OCI-LY1 (cell line): ENCODE results near the gene POTEF.
"Not testable (repeated sequence)": the region's sequence is repeated elsewhere in the genome, so short reads cannot be mapped to it uniquely, and the experiment has no call there.

Source experiments
- H2AFZ ChIP-seq: fragments of 200-600 bp; sonication (generic), shearing (Covaris generic); 2 replicates; pipeline ENCODE4 v1.6.0; 2014; ENCODE audit warnings: antibody characterized with exemption, mild to moderate bottlenecking, low read length
- H3F3A ChIP-seq: fragments of 200-600 bp; sonication (generic), shearing (Covaris generic); 2 replicates; pipeline ENCODE4 v1.6.0; 2014; ENCODE audit warnings: mild to moderate bottlenecking, antibody characterized with exemption, low read length, moderate library complexity; ENCODE audit not compliant: insufficient read depth
- H3K27ac ChIP-seq: fragments of 200-600 bp; sonication (generic); 2 replicates; pipeline ENCODE4 v1.5.1; 2014; ENCODE audit warnings: low read length, mixed run types, mild to moderate bottlenecking, low read depth; ENCODE audit not compliant: poor library complexity, severe bottlenecking
- H3K27me3 ChIP-seq: fragments of 200-600 bp; sonication (generic); 2 replicates; pipeline ENCODE4 v1.6.0; 2014; ENCODE audit warnings: antibody characterized with exemption, mild to moderate bottlenecking, low read length, moderate library complexity; ENCODE audit not compliant: insufficient read depth
- H3K36me3 ChIP-seq: fragments of 200-600 bp; sonication (generic); 2 replicates; pipeline ENCODE4 v1.6.1; 2014; ENCODE audit warnings: mild to moderate bottlenecking, antibody characterized with exemption, low read length, moderate library complexity, mixed read lengths; ENCODE audit not compliant: insufficient read depth
- H3K4me1 ChIP-seq: fragments of 200-600 bp; sonication (generic); 2 replicates; pipeline ENCODE4 v1.5.1; 2014; ENCODE audit warnings: mild to moderate bottlenecking, low read length, moderate library complexity; ENCODE audit not compliant: insufficient read depth, severe bottlenecking
- H3K4me2 ChIP-seq: fragments of 200-600 bp; sonication (generic), shearing (Covaris generic); 2 replicates; pipeline ENCODE4 v1.6.1; 2014; ENCODE audit warnings: low read length
- H3K4me3 ChIP-seq: fragments of 200-600 bp; sonication (generic); 2 replicates; pipeline ENCODE4 v1.5.1; 2014; ENCODE audit warnings: low read length, low read depth, mild to moderate bottlenecking, mixed read lengths; ENCODE audit not compliant: poor library complexity, severe bottlenecking
- H3K79me2 ChIP-seq: fragments of 200-600 bp; shearing (Covaris generic); 2 replicates; pipeline ENCODE4 v1.6.1; 2016; ENCODE audit warnings: mixed run types, low read length, mixed read lengths; ENCODE audit not compliant: insufficient read depth
- H3K9ac ChIP-seq: fragments of 200-600 bp; sonication (generic), shearing (Covaris generic); 2 replicates; pipeline ENCODE4 v1.6.1; 2014; ENCODE audit warnings: mild to moderate bottlenecking, low read length, mixed read lengths
- H3K9me2 ChIP-seq: fragments of 200-600 bp; sonication (generic), shearing (Covaris generic); 2 replicates; pipeline ENCODE4 v1.6.1; 2014; ENCODE audit warnings: low read depth, mild to moderate bottlenecking, low read length, mixed read lengths
- H3K9me3 ChIP-seq: fragments of 200-600 bp; shearing (Covaris generic); 2 replicates; pipeline ENCODE4 v1.6.1; 2014; ENCODE audit warnings: low read length, mixed read lengths
- H4K20me1 ChIP-seq: fragments of 200-600 bp; sonication (generic), shearing (Covaris generic); 2 replicates; pipeline ENCODE4 v1.6.0; 2016; ENCODE audit warnings: mild to moderate bottlenecking, low read length; ENCODE audit not compliant: insufficient read depth

Gene POTEF

DNA sequence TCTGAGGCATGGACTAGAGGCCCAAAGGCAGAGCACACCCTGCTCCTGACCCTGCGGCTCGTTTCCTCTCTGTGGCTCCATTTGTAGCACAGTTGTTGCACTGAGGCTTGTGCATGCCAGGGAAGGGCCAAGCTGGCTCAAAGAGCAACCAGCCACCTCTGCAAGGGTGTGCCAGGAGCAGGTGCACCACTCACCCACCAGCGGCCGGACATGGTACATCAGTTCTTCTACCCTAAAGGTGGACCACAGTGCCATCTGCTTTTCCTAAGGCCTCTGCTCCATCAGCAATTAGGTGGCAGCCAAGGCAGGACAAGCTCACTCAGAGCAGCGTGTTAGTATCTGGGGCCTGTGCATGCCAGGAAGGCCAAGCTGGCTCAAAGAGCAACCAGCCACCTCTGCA lies 66.4 kb downstream of the POTEF start:
- not testable (repeated sequence) for H3K4me3 ChIP-seq, H2AFZ ChIP-seq, H3K27me3 ChIP-seq, H4K20me1 ChIP-seq, H3K36me3 ChIP-seq, H3K27ac ChIP-seq, H3K9ac ChIP-seq, H3K4me2 ChIP-seq, H3F3A ChIP-seq, H3K4me1 ChIP-seq, H3K79me2 ChIP-seq, H3K9me3 ChIP-seq, H3K9me2 ChIP-seq

DNA sequence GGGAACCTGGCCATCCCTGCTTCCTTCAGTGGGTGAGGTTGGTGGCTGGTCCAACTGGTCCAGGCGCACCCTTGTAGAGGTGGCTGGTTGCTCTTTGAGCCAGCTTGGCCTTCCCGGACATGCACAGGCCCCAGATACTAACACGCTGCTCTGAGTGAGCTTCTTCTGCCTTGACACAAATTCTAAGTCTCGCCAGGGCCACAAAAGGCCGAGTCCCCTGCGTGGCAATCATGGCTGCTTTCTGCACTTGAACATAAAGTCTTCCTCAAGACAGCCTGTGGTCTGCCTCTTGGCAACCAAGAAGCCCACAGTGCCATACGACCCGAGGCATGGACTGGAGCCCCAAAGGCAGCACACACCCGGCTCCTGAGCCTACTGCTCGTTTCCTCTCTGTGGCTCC lies 69.0 kb downstream of the POTEF start:
- not testable (repeated sequence) for H3K4me3 ChIP-seq, H3K4me2 ChIP-seq, H3K27ac ChIP-seq, H4K20me1 ChIP-seq, H3K79me2 ChIP-seq, H3K9ac ChIP-seq, H2AFZ ChIP-seq, H3K27me3 ChIP-seq, H3K9me3 ChIP-seq, H3K9me2 ChIP-seq, H3K36me3 ChIP-seq, H3F3A ChIP-seq, H3K4me1 ChIP-seq

GRCh38 chr2:130056336-130056735 lies 72.7 kb downstream of the POTEF start:
- H3K4me1 ChIP-seq, H3K36me3 ChIP-seq, H3K27ac ChIP-seq, H3K9me3 ChIP-seq, H3K9me2 ChIP-seq, H4K20me1 ChIP-seq, H3K9ac ChIP-seq, H3K79me2 ChIP-seq, H3F3A ChIP-seq, H3K27me3 ChIP-seq, H2AFZ ChIP-seq, H3K4me2 ChIP-seq, H3K4me3 ChIP-seq: not testable (repeated sequence)

DNA sequence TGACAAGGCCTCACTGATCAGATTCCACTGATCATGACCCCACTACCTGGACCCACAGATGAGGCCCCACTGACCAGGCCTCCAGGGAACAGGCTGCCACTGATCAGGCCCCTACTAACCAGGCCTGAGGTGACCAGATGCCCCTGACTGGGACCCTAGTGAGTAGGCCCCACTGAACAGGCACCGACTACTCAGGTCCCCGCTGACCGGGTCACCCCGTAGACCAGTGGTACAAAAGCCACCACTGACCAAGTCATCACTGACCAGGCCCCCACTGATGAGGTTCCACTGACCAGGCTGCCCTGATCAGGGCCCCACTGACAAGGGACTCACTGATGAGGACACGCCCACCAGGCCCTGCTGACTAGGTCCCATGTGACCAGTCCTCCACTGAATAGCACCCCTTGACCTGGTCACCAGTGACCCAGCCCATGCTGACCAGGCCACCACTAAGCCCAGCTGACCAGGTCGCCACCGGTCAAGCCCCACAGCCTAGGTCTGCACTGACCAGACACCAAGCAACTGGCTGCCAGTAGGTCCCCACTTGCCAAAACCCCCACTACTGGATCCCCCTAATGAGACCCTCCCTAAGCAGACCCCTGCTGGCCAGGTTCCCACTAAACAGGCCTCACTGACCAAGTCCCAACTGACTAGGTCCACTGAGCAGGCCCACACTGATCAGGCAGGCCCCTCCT lies 75.7 kb downstream of the POTEF start:
- not testable (repeated sequence) for H3K4me1 ChIP-seq, H3K79me2 ChIP-seq, H3K4me2 ChIP-seq, H3K9ac ChIP-seq, H2AFZ ChIP-seq, H3K27me3 ChIP-seq, H3K36me3 ChIP-seq, H4K20me1 ChIP-seq, H3F3A ChIP-seq, H3K9me3 ChIP-seq, H3K27ac ChIP-seq, H3K9me2 ChIP-seq, H3K4me3 ChIP-seq

GRCh38 chr2:130052376-130052775 lies 76.6 kb downstream of the POTEF start:
- H3K9me3 ChIP-seq, H3K36me3 ChIP-seq, H3K4me1 ChIP-seq, H2AFZ ChIP-seq, H3F3A ChIP-seq, H3K4me2 ChIP-seq, H3K27me3 ChIP-seq, H3K79me2 ChIP-seq, H3K4me3 ChIP-seq, H3K27ac ChIP-seq, H3K9me2 ChIP-seq, H3K9ac ChIP-seq, H4K20me1 ChIP-seq: not testable (repeated sequence)

- not testable (repeated sequence) for H4K20me1 ChIP-seq, H3K4me1 ChIP-seq, H3K4me2 ChIP-seq, H3K27ac ChIP-seq, H3K4me3 ChIP-seq, H3K27me3 ChIP-seq, H3K36me3 ChIP-seq, H3K9ac ChIP-seq, H3K9me3 ChIP-seq, H2AFZ ChIP-seq, H3F3A ChIP-seq, H3K79me2 ChIP-seq, H3K9me2 ChIP-seq
These were observed 80.6 kb downstream of the POTEF start for GRCh38 chr2:130048422-130048821.

DNA sequence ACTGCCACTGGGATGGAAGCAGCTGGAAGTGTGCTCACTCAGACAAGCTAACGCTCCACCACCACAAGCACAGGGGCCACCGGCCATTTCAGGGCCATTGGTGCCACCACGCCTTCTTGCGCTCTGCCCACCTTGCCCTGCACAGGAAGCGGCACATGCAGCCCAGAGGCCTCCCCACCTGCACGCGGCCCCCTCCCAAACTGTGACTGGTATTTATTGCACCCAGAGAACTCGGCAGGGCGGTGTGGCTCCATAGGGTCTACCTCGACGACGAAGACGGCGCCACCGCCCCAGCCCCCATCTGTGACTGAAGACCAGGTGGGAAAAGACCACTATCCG lies 90.8 kb downstream of the POTEF start:
- not testable (repeated sequence) for H2AFZ ChIP-seq, H3K4me1 ChIP-seq, H3K4me2 ChIP-seq, H4K20me1 ChIP-seq, H3K27me3 ChIP-seq, H3K9ac ChIP-seq, H3K79me2 ChIP-seq, H3F3A ChIP-seq, H3K9me3 ChIP-seq, H3K9me2 ChIP-seq, H3K36me3 ChIP-seq, H3K4me3 ChIP-seq, H3K27ac ChIP-seq

GRCh38 chr2:130025931-130026330 lies 103.1 kb downstream of the POTEF start:
- not testable (repeated sequence) for H4K20me1 ChIP-seq, H3K9me2 ChIP-seq, H3K27me3 ChIP-seq, H3K4me2 ChIP-seq, H2AFZ ChIP-seq, H3K27ac ChIP-seq, H3K9me3 ChIP-seq, H3K4me3 ChIP-seq, H3K79me2 ChIP-seq, H3K36me3 ChIP-seq, H3F3A ChIP-seq, H3K9ac ChIP-seq, H3K4me1 ChIP-seq
